T-helper 17 cell (primary cell): ENCODE results near the gene TTLL8. TPM values are rescaled to one million over a fixed set of nuclear protein-coding genes. Genes with fewer than 3 reads are reported as not detected.
A peak's percentile ranks its signal among the peaks of the same experiment; 100 is the strongest.

ENCODE experiments used
- ATAC-seq: fragments of 150-1000 bp; cut with Tn5 transposase; 2 replicates; pipeline ENCODE4 v1.10.0; 2021; ENCODE audit warnings: mild to moderate bottlenecking, moderate library complexity
- DNase-seq, 3 donors: peaks; one replicate each; pipeline versions ENCODE4 v3.0.0 to v3.0.0-alpha.2; 2020 to 2021
- H3K9me3 ChIP-seq: one replicate; pipeline ENCODE4 v1.7.0; 2013; ENCODE audit warnings: low read length, mild to moderate bottlenecking; ENCODE audit not compliant: control insufficient read depth, poor library complexity, severe bottlenecking
- H3K27ac Mint-ChIP-seq: one replicate; pipeline ENCODE4 v1.8.0; 2022; ENCODE audit warnings: mild to moderate bottlenecking, moderate library complexity, mixed read lengths
- H3K27me3 Mint-ChIP-seq: one replicate; pipeline ENCODE4 v1.8.0; 2022; ENCODE audit warnings: mixed read lengths
- H3K36me3 Mint-ChIP-seq: one replicate; pipeline ENCODE4 v1.8.0; 2022; ENCODE audit warnings: low read depth, mixed read lengths
- H3K4me1 Mint-ChIP-seq: one replicate; pipeline ENCODE4 v1.8.0; 2022; ENCODE audit warnings: mild to moderate bottlenecking, mixed read lengths
- H3K4me3 Mint-ChIP-seq: one replicate; pipeline ENCODE4 v1.8.0; 2022; ENCODE audit warnings: mild to moderate bottlenecking, moderate library complexity, mixed read lengths
- total RNA-seq, 4 donors: library from RNA in 2 of 4; stranded (reverse) in 2 of 4; gene quantifications; one replicate each; pipeline ENCODE4 v1.2.3 and lab custom pipeline; 2022 to 2026

The TTLL8 gene
- total RNA-seq, 2 donors from 2014 or later, result not detected

- H3K36me3 Mint-ChIP-seq, result peaks cover 2% of the 10 kb centered on the region
- H3K27ac Mint-ChIP-seq, result peak overlapping the region; percentile 71
- peaks cover 31% of the 10 kb centered on the region for H3K27me3 Mint-ChIP-seq
- ATAC-seq (peak; percentile 96), DNase-seq (peak; percentile 66 to 71 (median 68))
- peak overlapping the region; percentile 80 for H3K4me3 Mint-ChIP-seq
- no peaks in the 10 kb centered on the region for H3K9me3 ChIP-seq
- peaks cover 8% of the 10 kb centered on the region for H3K4me1 Mint-ChIP-seq
Observed at GRCh38 chr22:50010676-50011446, 47.2 kb downstream of the TTLL8 start.

DNA sequence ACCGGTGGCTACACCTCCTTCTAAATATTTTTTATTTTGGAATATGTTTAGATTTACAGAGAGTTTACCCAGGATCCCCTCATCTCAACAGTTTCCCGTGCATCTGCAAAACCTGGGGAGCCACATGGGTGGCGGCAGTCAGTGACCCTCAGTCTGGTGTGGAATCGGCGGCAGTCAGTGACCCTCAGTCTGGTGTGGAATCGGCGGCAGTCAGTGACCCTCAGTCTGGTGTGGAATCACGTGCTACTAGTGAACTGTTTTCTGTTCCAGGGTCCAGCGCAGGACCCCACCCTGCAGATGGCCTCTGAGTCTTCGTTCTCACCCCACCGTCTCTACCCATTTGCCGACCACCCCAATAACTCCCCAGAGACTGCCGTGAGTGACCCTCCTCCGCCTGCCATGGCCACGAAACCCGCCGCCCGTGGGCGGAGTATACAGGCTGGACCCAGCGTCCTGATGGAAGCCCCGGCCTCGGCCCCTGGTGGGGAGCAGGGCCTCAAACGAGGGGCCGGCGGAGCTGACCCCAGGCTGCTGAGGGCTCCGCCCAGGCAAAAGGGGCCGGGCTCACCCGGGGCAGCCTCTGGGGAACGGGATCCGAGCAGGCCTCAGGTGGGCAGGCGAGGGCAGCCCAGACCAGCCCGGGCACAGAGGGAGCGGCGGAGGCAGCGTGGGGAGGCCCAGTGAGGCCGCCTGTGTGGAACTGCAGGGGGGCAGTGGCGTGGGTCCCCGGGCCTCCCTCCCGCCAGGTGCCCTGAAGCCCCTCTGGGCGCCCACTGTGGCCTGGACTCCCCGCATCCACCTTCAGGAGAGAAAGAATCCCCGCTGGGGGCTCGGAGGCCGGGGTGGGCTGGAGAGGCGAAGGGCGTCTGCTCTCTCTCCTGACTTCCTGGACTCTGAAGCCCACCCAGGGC is 48.1 kb downstream of the TTLL8 start:
- peak overlapping the region; percentile 25 for H3K4me3 Mint-ChIP-seq
- H3K9me3 ChIP-seq, result no peaks in the 10 kb centered on the region
- H3K27ac Mint-ChIP-seq, result no peak overlapping the region
- DNase-seq (peak in 1 of 3 donors; percentile 17), ATAC-seq (no peak)
- peaks cover 34% of the 10 kb centered on the region for H3K27me3 Mint-ChIP-seq
- peaks cover 2% of the 10 kb centered on the region for H3K36me3 Mint-ChIP-seq
- peaks cover 11% of the 10 kb centered on the region for H3K4me1 Mint-ChIP-seq

DNA sequence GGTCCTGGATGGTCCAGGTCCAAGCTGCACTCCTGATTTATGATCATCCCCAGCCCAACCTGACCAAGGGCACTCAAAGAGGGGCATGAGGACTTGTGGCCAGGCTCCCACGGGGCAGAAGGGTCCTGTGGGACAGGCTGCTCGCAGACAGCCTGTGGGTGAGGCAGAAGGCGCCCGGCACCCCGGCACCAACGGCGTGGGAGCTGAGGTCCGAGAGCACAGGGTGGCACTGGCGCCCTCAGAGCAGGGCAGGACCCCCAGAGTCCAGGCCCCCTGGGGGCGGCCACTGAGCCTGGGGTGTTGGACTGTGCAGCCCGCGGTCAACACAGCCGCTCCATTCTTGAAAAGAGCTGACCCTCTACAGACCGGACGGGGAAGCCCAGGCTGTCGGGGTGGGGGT is 48.8 kb downstream of the TTLL8 start:
- no peak for ATAC-seq
- Mint-ChIP-seq H3K27ac (no peak overlapping the region), H3K4me3 (no peak overlapping the region)

GRCh38 chr22:50008151-50009040 is 49.7 kb downstream of the TTLL8 start:
- H3K4me1 Mint-ChIP-seq, result peaks cover 11% of the 10 kb centered on the region
- ATAC-seq (no peak), DNase-seq (peak in 1 of 3 donors; percentile 8)
- H3K9me3 ChIP-seq, result no peaks in the 10 kb centered on the region
- H3K36me3 Mint-ChIP-seq, result peaks cover 2% of the 10 kb centered on the region
- H3K27ac Mint-ChIP-seq, result no peak overlapping the region
- no peak overlapping the region for H3K4me3 Mint-ChIP-seq
- peaks cover 34% of the 10 kb centered on the region for H3K27me3 Mint-ChIP-seq

More for the DNA sequence above, 48.8 kb downstream of the TTLL8 start:
- H3K36me3 Mint-ChIP-seq, result peaks cover 2% of the 10 kb centered on the region
- no peaks in the 10 kb centered on the region for H3K9me3 ChIP-seq
- H3K27me3 Mint-ChIP-seq, result peaks cover 35% of the 10 kb centered on the region
- H3K4me1 Mint-ChIP-seq, result peaks cover 11% of the 10 kb centered on the region
- no peak for DNase-seq

- no peak overlapping the region for H3K27ac Mint-ChIP-seq
Observed at GRCh38 chr22:50007057-50007511, 51.0 kb downstream of the TTLL8 start.

GRCh38 chr22:50004918-50005317 is 53.2 kb downstream of the TTLL8 start:
- ATAC-seq, result no peak
- Mint-ChIP-seq H3K4me1 (peaks cover 3% of the 10 kb centered on the region), H3K27me3 (peaks cover 30% of the 10 kb centered on the region), H3K27ac (peak overlapping the region; percentile 53), H3K36me3 (no peaks in the 10 kb centered on the region), H3K4me3 (no peak overlapping the region)
- H3K9me3 ChIP-seq, result no peaks in the 10 kb centered on the region
- DNase-seq, result no peak

More at GRCh38 chr22:50007057-50007511, 51.0 kb downstream of the TTLL8 start:
- no peak for DNase-seq
- H3K9me3 ChIP-seq, result no peaks in the 10 kb centered on the region
- no peak for ATAC-seq
- no peak overlapping the region for H3K4me3 Mint-ChIP-seq
- peaks cover 2% of the 10 kb centered on the region for H3K36me3 Mint-ChIP-seq
- H3K4me1 Mint-ChIP-seq, result peaks cover 11% of the 10 kb centered on the region
- H3K27me3 Mint-ChIP-seq, result peaks cover 30% of the 10 kb centered on the region

- H3K4me1 Mint-ChIP-seq, result peaks cover 3% of the 10 kb centered on the region
- H3K27me3 Mint-ChIP-seq, result peaks cover 19% of the 10 kb centered on the region
- no peaks in the 10 kb centered on the region for H3K9me3 ChIP-seq
- DNase-seq (no peak), ATAC-seq (no peak)
- no peak overlapping the region for H3K4me3 Mint-ChIP-seq
- no peak overlapping the region for H3K27ac Mint-ChIP-seq
- H3K36me3 Mint-ChIP-seq, result no peaks in the 10 kb centered on the region
Observed at GRCh38 chr22:50002791-50003190, 55.3 kb downstream of the TTLL8 start.

DNA sequence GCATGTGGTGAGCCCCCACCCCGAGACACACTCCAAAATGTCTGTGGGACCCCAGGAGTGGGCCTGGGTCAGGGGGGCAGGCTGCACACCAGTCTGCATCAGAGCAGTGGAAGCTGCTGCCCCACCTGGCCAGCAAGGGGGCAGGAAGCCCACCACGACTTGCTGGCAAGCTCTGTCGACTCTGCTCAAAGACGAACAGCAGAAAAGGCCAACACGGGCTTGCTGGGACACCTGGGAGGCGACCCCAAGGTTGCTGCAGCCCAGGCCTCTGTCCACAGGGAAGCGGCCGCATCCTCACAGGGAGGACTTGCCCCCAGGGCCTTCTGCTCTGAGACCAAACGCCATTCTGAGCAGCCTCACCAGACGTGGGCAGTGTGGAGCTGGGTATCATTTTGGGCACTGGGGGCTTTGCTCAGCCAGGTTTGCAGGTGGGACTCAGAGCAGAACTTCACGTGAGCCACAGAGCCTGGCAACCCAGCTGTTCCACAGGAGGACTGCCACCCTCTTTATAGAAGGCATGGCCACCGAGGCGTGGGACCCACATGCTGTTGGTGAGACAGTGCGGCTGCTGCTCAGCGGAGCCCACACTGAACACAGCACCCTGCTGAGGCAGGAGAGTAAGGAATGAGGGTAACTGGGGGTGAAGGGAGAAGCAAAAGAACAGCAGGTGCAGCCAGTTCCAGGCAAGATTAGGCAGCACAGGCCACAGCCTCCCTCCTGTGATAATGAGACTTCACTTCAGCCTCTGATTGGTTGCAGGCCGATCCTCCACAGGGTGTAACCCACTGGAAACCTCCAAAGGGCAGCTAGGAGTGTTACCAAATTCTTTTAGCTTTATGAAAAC is 56.5 kb downstream of the TTLL8 start:
- peak in 1 of 3 donors; percentile 6 for DNase-seq
- Mint-ChIP-seq H3K36me3 (no peaks in the 10 kb centered on the region), H3K27me3 (peaks cover 19% of the 10 kb centered on the region), H3K27ac (no peak overlapping the region), H3K4me1 (peaks cover 3% of the 10 kb centered on the region), H3K4me3 (no peak overlapping the region)
- no peak for ATAC-seq
- no peaks in the 10 kb centered on the region for H3K9me3 ChIP-seq

- H3K36me3 Mint-ChIP-seq, result no peaks in the 10 kb centered on the region
- no peak overlapping the region for H3K4me3 Mint-ChIP-seq
- ATAC-seq (no peak), DNase-seq (peak in 1 of 3 donors; percentile 6)
- no peak overlapping the region for H3K27ac Mint-ChIP-seq
- H3K27me3 Mint-ChIP-seq, result peaks cover 19% of the 10 kb centered on the region
- peaks cover 3% of the 10 kb centered on the region for H3K4me1 Mint-ChIP-seq
- H3K9me3 ChIP-seq, result no peaks in the 10 kb centered on the region
Observed at GRCh38 chr22:50000587-50001387, 57.3 kb downstream of the TTLL8 start.

DNA sequence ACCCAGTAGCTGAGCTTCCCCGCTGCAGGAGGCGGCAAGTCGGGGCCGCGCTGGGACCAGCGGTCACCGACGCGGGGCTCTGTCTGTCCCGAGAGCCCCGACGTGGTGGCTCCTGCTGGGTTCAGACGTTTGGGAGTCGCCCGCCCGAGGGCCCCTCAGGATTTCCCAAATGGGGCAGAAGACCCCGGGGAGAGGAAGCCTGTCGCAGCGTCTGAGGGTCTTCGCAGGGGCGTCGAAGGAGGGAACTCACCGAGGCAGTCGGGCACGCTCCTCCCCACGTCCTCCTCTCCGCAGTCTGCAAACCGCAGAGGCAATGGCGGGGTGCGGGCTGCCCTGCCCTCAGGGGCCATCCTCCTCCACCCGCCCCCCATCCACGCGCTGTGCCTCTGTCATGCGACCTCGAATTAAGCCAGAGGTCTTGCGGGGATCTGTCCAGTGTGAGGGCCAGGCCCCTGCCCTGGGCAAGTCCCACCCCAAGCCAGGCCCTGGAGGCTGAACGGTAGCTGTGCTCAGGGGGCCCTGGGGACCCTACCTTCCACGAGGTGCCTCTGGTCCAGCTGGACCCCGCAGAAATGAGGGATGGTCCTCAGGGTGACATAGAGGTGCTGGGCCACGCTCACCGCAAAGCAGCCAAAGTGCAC is 58.0 kb downstream of the TTLL8 start:
- Mint-ChIP-seq H3K27ac (no peak overlapping the region), H3K4me1 (peaks cover 1% of the 10 kb centered on the region), H3K36me3 (no peaks in the 10 kb centered on the region), H3K27me3 (peaks cover 17% of the 10 kb centered on the region), H3K4me3 (no peak overlapping the region)
- H3K9me3 ChIP-seq, result no peaks in the 10 kb centered on the region
- ATAC-seq (no peak), DNase-seq (no peak)
